Upper lobe of left lung (tissue), 4 donors: ENCODE measurements around the gene OR2J2.

Source experiments
- CTCF ChIP-seq, 6 experiments: fragments of 450-650 bp in 4 of 6; fragments of 200-600 bp in 2 of 6; sonication (generic) in 2 of 6; IDR thresholded peaks; one replicate each; pipeline ENCODE4 v1.5.1; 2016 to 2019; ENCODE audit warnings: antibody characterized with exemption in 6 of 6
- EP300 ChIP-seq, 4 donors: sonication (generic); formaldehyde crosslinking; IDR thresholded peaks; one replicate each; pipeline ENCODE4 v1.5.1; 2017; ENCODE audit warnings: antibody characterized with exemption in 4 of 4, control low read depth in 2 of 4
- POLR2A ChIP-seq, 4 donors: fragments of 450-650 bp; IDR thresholded peaks; one replicate each; pipeline ENCODE4 v1.5.1; 2016 to 2017; ENCODE audit warnings: antibody characterized with exemption in 4 of 4, mild to moderate bottlenecking in 2 of 4

GRCh38 chr6:29129326-29130012 lies 41.2 kb upstream of the OR2J2 start:
- TF ChIP-seq POLR2A (IDR thresholded peaks at IDR 0.05) = no peak
- no peak for TF ChIP-seq CTCF (IDR thresholded peaks at IDR 0.05)
- no peak for TF ChIP-seq EP300 (IDR thresholded peaks at IDR 0.05)
